A549 (cell line): ENCODE results near the gene DLG2. TPM values are rescaled to one million over a fixed set of nuclear protein-coding genes. Genes with fewer than 3 reads are reported as not detected.
A peak's percentile ranks its signal among the peaks of the same experiment; 100 is the strongest.

ENCODE experiments used
- ATAC-seq, 2 experiments: fragments of 200-7000 bp in 1 of 2; fragments of >200 bp in 1 of 2; cut with Nextera tagmentation in 1 of 2; cut with Tn5 transposase in 1 of 2; 3 replicates each; pipeline versions ENCODE4 v1.8.0 to v1.9.1; 2018 to 2020; ENCODE audit warnings: mild to moderate bottlenecking in 1 of 2, moderate library complexity in 1 of 2
- CTCF ChIA-PET: fragments of 300-600 bp; sonication (Branson Sonifier 250); formaldehyde crosslinking; extraction: SDS; loops from one replicate; lab custom pipeline; 2021; ENCODE audit warnings: antibody characterized with exemption, inconsistent platforms; lab: Yijun Ruan, JAX
- POLR2A ChIA-PET: fragments of 350-600 bp; formaldehyde crosslinking; extraction: SDS; loops from one replicate; lab custom pipeline; 2021; ENCODE audit warnings: antibody characterized with exemption, inconsistent platforms; lab: Yijun Ruan, JAX
- DNase-seq, 2 experiments: peaks; one replicate each; pipeline versions ENCODE4 v3.0.0 to v3.0.0-alpha.2; 2011 to 2016; ENCODE audit warnings: low read depth in 1 of 2, low spot score in 1 of 2
- FAIRE-seq: peaks from 2 replicates; lab custom pipeline; 2011; peaks lifted over from hg19 to GRCh38; lab: Jason Lieb, UNC
- H3K27ac ChIP-seq, 2 experiments: fragments of >200 bp; sonication (Bioruptor Twin); formaldehyde crosslinking; 3 replicates each; pipeline ENCODE4 v1.5.1; 2016 to 2017
- H3K4me1 ChIP-seq: fragments of >200 bp; sonication (Bioruptor Twin); formaldehyde crosslinking; 3 replicates; pipeline ENCODE4 v1.6.1; 2016
- H3K4me2 ChIP-seq: fragments of >200 bp; sonication (Bioruptor Twin); formaldehyde crosslinking; 3 replicates; pipeline ENCODE4 v1.6.1; 2016
- H3K4me3 ChIP-seq: fragments of >200 bp; sonication (Bioruptor Twin); formaldehyde crosslinking; 3 replicates; pipeline ENCODE4 v1.5.1; 2016
- H3K9me3 ChIP-seq: fragments of >200 bp; sonication (Bioruptor Twin); formaldehyde crosslinking; 3 replicates; pipeline ENCODE4 v1.6.1; 2016
- BHLHE40 ChIP-seq: IDR thresholded peaks from 2 replicates; pipeline ENCODE4 v1.6.1; 2012; ENCODE audit warnings: low read depth, low read length, inconsistent platforms
- CHD4 ChIP-seq: fragments of 200-600 bp; sonication (generic); IDR thresholded peaks from 2 replicates; pipeline ENCODE4 v1.6.1; 2016; ENCODE audit warnings: antibody characterized with exemption, mild to moderate bottlenecking, borderline replicate concordance
- EHMT2 ChIP-seq: fragments of 200-600 bp; sonication (generic); IDR thresholded peaks from 2 replicates; pipeline ENCODE4 v1.6.1; 2016; ENCODE audit warnings: antibody characterized with exemption, low read depth, mild to moderate bottlenecking, moderate library complexity
- EP300 ChIP-seq, 2 experiments: fragments of >200 bp; sonication (Bioruptor Twin); formaldehyde crosslinking; IDR thresholded peaks; 2 replicates in 1 of 2; 3 replicates in 1 of 2; pipeline ENCODE4 v1.6.1; 2016 to 2017
- GATA3 ChIP-seq: IDR thresholded peaks from 2 replicates; pipeline ENCODE4 v1.6.1; 2012; ENCODE audit warnings: borderline replicate concordance
- HOXB5 ChIP-seq: fragments of 250-450 bp; sonication (Bioruptor Pico); IDR thresholded peaks from 2 replicates; pipeline ENCODE4 v1.5.0; 2020; ENCODE audit warnings: mild to moderate bottlenecking, moderate library complexity
- JUN ChIP-seq, 2 experiments: fragments of >200 bp; sonication (Bioruptor Twin); formaldehyde crosslinking; IDR thresholded peaks; 2 replicates in 1 of 2; 3 replicates in 1 of 2; pipeline ENCODE4 v1.6.1; 2016 to 2017
- KDM1A ChIP-seq: fragments of 200-600 bp; sonication (generic); IDR thresholded peaks from 2 replicates; pipeline ENCODE4 v1.6.1; 2016; ENCODE audit warnings: low read depth, mild to moderate bottlenecking
- MAFK ChIP-seq: fragments of 450-650 bp; IDR thresholded peaks from 2 replicates; pipeline ENCODE4 v1.6.1; 2014; ENCODE audit not compliant: partially characterized antibody
- MAZ ChIP-seq: fragments of 150-350 bp; IDR thresholded peaks from 2 replicates; pipeline ENCODE4 v1.6.1; 2014; ENCODE audit warnings: antibody characterized with exemption, low read depth, low read length, borderline replicate concordance
- RAD21 ChIP-seq, 2 experiments: fragments of >200 bp in 1 of 2; sonication (Bioruptor Twin) in 1 of 2; formaldehyde crosslinking in 1 of 2; IDR thresholded peaks in 1 of 2; conservative IDR thresholded peaks in 1 of 2; 2 replicates in 1 of 2; 3 replicates in 1 of 2; pipeline ENCODE4 v1.6.1; 2012 to 2018; ENCODE audit warnings: inconsistent platforms in 1 of 2
- SMC3 ChIP-seq: fragments of >200 bp; sonication (Bioruptor Twin); formaldehyde crosslinking; IDR thresholded peaks from 3 replicates; pipeline ENCODE4 v1.6.1; 2018; ENCODE audit warnings: inconsistent platforms
- TP53 ChIP-seq: fragments of 250-450 bp; sonication (Bioruptor Pico); IDR thresholded peaks from 2 replicates; pipeline ENCODE4 v1.5.0; 2021; ENCODE audit warnings: mild to moderate bottlenecking, moderate library complexity
- ZFP36 ChIP-seq: fragments of 450-650 bp; IDR thresholded peaks from 2 replicates; pipeline ENCODE4 v1.6.1; 2014; ENCODE audit warnings: borderline replicate concordance; ENCODE audit not compliant: partially characterized antibody
- WGBS: methylation state at CpG from one replicate; pipeline ENCODE4 v1.1.6; 2017; ENCODE audit errors: missing lambda C conversion rate; 5-methylcytosine and 5-hydroxymethylcytosine counted together
- polyA plus RNA-seq, 4 experiments: library from polyadenylated mRNA; depleted of rRNA in 3 of 4; stranded (reverse); fragments of >200 nt; fragmentation: RNase III in 1 of 4; extraction: RNeasy Plus Mini Kit Qiagen cat#74134 plus additional on column Dnase treatment in 1 of 4; gene quantifications; 2 replicates in 3 of 4; 3 replicates in 1 of 4; pipeline ENCODE4 v1.2.3, GENCODE V29; 2011 to 2017
- TF ChIP-seq, protein P1 (sequence below): IDR thresholded peaks from 2 replicates; pipeline ENCODE4 v1.6.1; 2012

The DLG2 gene
- polyA plus RNA-seq, 2 of the 4 experiments (the other 2 are of a cell fraction) = 0.26 to 0.79 TPM

DNA sequence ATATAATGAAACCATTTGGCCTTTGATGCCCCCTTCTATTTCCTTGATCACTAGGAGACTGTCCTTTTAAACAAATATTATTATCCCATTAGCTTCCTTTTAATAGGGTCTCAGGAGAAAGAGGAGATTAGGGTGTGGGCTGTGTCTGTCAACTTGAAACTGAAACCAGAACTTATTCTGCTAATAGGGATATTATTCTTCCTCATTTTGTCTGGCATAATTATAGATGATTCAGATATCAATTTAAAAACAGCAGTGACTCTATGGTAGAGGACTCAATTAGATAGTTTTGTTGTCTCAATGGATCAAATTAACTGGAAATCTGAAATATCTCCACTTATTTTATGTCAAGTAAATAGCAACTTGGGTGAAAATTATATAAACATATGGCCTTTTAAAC lies 1756.1 kb downstream of the DLG2 start:
- Histone ChIP-seq H3K9me3 (no peaks in the 10 kb centered on the region), H3K4me3 (no peak overlapping the region), H3K27ac (no peak overlapping the region), H3K4me1 (no peaks in the 10 kb centered on the region), H3K4me2 (no peak overlapping the region)
- CTCF ChIA-PET = interaction anchor here (0.9 kb wide), 1 partner anchor 9 kb away, joined by 4 read pairs; no protein-coding TSS in a partner anchor
- DNase-seq (no peak), ATAC-seq (no peak), FAIRE-seq (no peak)
- TF ChIP-seq BHLHE40 (no peak), ZFP36 (no peak)
- POLR2A ChIA-PET = no interaction called here

GRCh38 chr11:83866655-83867054 lies 1760.5 kb downstream of the DLG2 start:
- TF ChIP-seq JUN (IDR thresholded peaks at IDR 0.05) = no peak
- TF ChIP-seq, protein P1, sequence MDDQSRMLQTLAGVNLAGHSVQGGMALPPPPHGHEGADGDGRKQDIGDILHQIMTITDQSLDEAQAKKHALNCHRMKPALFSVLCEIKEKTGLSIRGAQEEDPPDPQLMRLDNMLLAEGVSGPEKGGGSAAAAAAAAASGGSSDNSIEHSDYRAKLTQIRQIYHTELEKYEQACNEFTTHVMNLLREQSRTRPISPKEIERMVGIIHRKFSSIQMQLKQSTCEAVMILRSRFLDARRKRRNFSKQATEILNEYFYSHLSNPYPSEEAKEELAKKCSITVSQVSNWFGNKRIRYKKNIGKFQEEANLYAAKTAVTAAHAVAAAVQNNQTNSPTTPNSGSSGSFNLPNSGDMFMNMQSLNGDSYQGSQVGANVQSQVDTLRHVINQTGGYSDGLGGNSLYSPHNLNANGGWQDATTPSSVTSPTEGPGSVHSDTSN = no peak
- TF ChIP-seq EP300 (IDR thresholded peaks at IDR 0.05) = no peak
- ATAC-seq (no peak), DNase-seq (no peak), FAIRE-seq (no peak)
- no peaks in the 10 kb centered on the region for H3K4me1 ChIP-seq
- ChIA-PET CTCF (interaction anchor here (0.6 kb wide), 1 partner anchor 39 kb away, joined by 3 read pairs; no protein-coding TSS in a partner anchor), POLR2A (no interaction called here)
- H3K9me3 ChIP-seq = no peaks in the 10 kb centered on the region
- 18% methylated on average over 5 of the region's 5 CpGs for WGBS
- no peak overlapping the region for H3K4me3 ChIP-seq
- H3K4me2 ChIP-seq = no peak overlapping the region
- H3K27ac ChIP-seq = no peak overlapping the region

- Histone ChIP-seq H3K4me2 (no peak overlapping the region), H3K4me1 (no peaks in the 10 kb centered on the region), H3K4me3 (no peak overlapping the region), H3K27ac (no peak overlapping the region), H3K9me3 (no peaks in the 10 kb centered on the region)
- no peak for FAIRE-seq
- CTCF ChIA-PET = no interaction called here
- POLR2A ChIA-PET = no interaction called here
- peak in 1 of 2 experiments; percentile 54; a peak in 1 of 6 replicates for ATAC-seq
- TF ChIP-seq MAFK (no peak), BHLHE40 (no peak)
- TF ChIP-seq, all 56 proteins: peak for 0
- 3% methylated on average over 4 of the region's 4 CpGs for WGBS
- DNase-seq = no peak
Measured at GRCh38 chr11:83865636-83866461, 1761.3 kb downstream of the DLG2 start.

DNA sequence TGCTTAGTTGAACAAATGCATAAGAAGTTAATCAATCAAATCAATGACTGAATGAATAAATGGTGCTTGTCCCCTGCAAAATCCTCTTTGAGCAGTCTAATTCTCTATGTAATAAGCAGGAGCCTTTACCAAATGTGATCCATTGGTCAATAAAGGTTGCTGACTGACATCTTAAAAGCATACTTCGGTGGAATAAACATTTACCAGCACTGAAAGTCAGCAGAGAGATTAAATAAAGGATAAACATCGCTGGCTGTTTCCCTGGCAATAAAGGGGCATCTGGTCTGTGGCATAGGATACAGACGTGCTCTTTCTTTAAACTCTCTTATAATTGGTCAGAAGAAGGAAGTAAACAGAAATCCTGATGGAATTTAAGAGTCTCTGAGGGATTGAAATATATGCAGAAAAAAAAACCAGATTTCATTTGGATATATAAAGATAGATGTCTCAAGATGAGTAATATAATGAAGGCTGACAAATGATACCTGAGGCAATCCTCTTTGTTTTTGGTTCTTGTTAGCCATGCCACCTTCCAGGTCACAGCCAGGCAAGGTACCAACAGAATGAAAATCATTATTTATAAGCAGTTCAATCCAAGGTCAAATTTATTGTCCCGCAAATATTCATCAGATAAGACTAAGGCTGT lies 1762.6 kb downstream of the DLG2 start:
- FAIRE-seq = no peak
- POLR2A ChIA-PET = no interaction called here
- ATAC-seq = no peak
- H3K27ac ChIP-seq = no peak overlapping the region
- H3K4me3 ChIP-seq = no peak overlapping the region
- no peak for DNase-seq
- H3K4me1 ChIP-seq = no peaks in the 10 kb centered on the region
- H3K4me2 ChIP-seq = no peak overlapping the region
- CTCF ChIA-PET = no interaction called here
- H3K9me3 ChIP-seq = no peaks in the 10 kb centered on the region
- WGBS = 15% methylated on average over 4 of the region's 4 CpGs
- no peak for TF ChIP-seq CHD4
- no peak for TF ChIP-seq TP53 (CRISPR knock-in tag)
- TF ChIP-seq KDM1A = no peak
- TF ChIP-seq RAD21 (conservative IDR thresholded peaks at IDR 0.05 in 1 of 2, IDR thresholded peaks at IDR 0.05 in 1 of 2) = no peak
- TF ChIP-seq MAZ = no peak
- TF ChIP-seq GATA3 = no peak
- no peak for TF ChIP-seq EHMT2
- TF ChIP-seq SMC3 = no peak
- no peak for TF ChIP-seq HOXB5
